H1 (cell line): ENCODE data around the gene ANP32A.

ENCODE experiments used
- CTBP2 ChIP-seq: IDR thresholded peaks from 2 replicates; pipeline ENCODE4 v1.7.0; 2011; ENCODE audit warnings: borderline replicate concordance, mild to moderate bottlenecking, moderate library complexity, mixed read lengths, low read length; ENCODE audit not compliant: insufficient read depth, insufficient read length
- EP300 ChIP-seq, 2 experiments: IDR thresholded peaks; 1 replicate in 1 of 2; 2 replicates in 1 of 2; pipeline ENCODE4 v1.6.1; 2011 to 2012; ENCODE audit warnings: low read depth in 2 of 2, low read length in 2 of 2, mild to moderate bottlenecking in 2 of 2, borderline replicate concordance in 1 of 2, inconsistent platforms in 1 of 2, moderate library complexity in 1 of 2
- EZH2 ChIP-seq: fragments of 200-600 bp; sonication (generic); IDR thresholded peaks from 2 replicates; pipeline ENCODE4 v1.7.1; 2012; ENCODE audit warnings: low read depth, mild to moderate bottlenecking, moderate library complexity, low read length, inconsistent platforms; ENCODE audit not compliant: severe bottlenecking
- POLR2A ChIP-seq, 2 experiments: IDR thresholded peaks; 1 replicate in 1 of 2; 2 replicates in 1 of 2; pipeline ENCODE4 v1.6.1; 2011; ENCODE audit warnings: low read depth in 2 of 2, low read length in 2 of 2, mild to moderate bottlenecking in 2 of 2; ENCODE audit errors: control extremely low read depth in 1 of 2
- POLR2AphosphoS5 ChIP-seq: IDR thresholded peaks from 2 replicates; pipeline ENCODE4 v1.6.1; 2011; ENCODE audit warnings: low read depth, low read length
- POU5F1 ChIP-seq: IDR thresholded peaks from 2 replicates; pipeline ENCODE4 v1.6.1; 2011; ENCODE audit warnings: low read depth, mild to moderate bottlenecking, low read length, moderate library complexity
- RAD21 ChIP-seq, 2 experiments: IDR thresholded peaks in 1 of 2; conservative IDR thresholded peaks in 1 of 2; 2 replicates each; pipeline ENCODE4 v1.6.1; 2011; ENCODE audit warnings: low read depth in 2 of 2, low read length in 2 of 2, improper control_type of control experiment in 1 of 2, inconsistent platforms in 1 of 2, mild to moderate bottlenecking in 1 of 2, moderate library complexity in 1 of 2
- SIN3A ChIP-seq, 2 experiments: IDR thresholded peaks in 1 of 2; conservative IDR thresholded peaks in 1 of 2; 2 replicates each; pipeline ENCODE4 v1.6.1; 2011 to 2012; ENCODE audit warnings: low read length in 2 of 2, improper control_type of control experiment in 1 of 2, low read depth in 1 of 2, mild to moderate bottlenecking in 1 of 2
- SIX5 ChIP-seq: IDR thresholded peaks from 2 replicates; pipeline ENCODE4 v1.6.1; 2011; ENCODE audit warnings: mild to moderate bottlenecking, low read depth, low read length
- SRF ChIP-seq: IDR thresholded peaks from 2 replicates; pipeline ENCODE4 v1.6.1; 2011; ENCODE audit warnings: mild to moderate bottlenecking, low read depth, low read length, moderate library complexity
- SUZ12 ChIP-seq: fragments of 200-600 bp; sonication (generic); IDR thresholded peaks from 2 replicates; pipeline ENCODE4 v1.6.1; 2012; ENCODE audit warnings: mild to moderate bottlenecking, inconsistent platforms, low read length, moderate library complexity, mixed read lengths
- TF ChIP-seq, protein P1 (sequence below), 3 experiments: IDR thresholded peaks; 1 replicate in 2 of 3; 2 replicates in 1 of 3; pipeline versions ENCODE4 v1.5.1 to v1.6.1; 2011; ENCODE audit warnings: low read length in 3 of 3, mild to moderate bottlenecking in 3 of 3, inconsistent platforms in 2 of 3, low read depth in 1 of 3, moderate library complexity in 1 of 3; ENCODE audit not compliant: insufficient read depth in 1 of 3; ENCODE audit errors: control extremely low read depth in 1 of 3

DNA sequence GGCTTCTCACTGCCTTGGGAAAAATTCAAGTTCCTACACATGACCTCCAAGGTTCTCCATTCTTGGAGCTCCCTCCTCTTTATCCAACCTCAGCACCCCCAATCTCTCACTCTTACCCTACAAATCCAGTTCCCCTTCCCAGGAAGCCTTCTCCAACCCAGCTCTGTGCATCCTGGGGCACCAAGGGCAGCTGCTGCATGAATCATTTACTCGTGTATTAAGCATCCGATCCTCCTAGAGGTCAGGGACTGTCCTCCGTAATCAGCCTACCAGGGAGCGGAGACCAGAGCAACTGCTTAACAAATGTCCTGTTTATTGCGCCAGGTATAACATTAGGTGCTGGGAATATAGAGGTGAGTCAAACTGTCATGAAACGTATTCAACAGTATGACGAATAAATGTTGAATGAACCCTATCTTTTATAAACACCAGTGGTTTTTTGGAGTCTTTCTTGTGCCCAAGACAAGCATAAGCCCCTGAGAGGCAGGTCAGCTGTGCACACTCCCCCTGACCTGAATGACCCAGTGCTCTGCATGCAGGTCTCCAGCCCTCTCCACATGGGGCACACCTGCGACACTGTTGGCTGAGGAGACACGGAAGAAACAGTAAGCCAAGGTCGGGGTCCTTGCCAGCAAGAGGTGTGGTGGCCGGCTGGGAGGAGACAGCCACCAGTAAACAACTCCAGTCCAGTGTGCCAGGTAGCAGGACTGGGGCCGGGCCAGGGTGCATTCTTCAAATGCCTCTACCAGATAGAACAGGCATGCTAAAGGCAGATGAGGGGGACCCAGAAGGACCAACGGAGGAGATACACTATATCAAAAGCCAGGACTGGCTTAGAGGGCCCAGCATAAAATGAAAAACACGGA, 27.6 kb downstream of the ANP32A start:
- TF ChIP-seq, protein P1, sequence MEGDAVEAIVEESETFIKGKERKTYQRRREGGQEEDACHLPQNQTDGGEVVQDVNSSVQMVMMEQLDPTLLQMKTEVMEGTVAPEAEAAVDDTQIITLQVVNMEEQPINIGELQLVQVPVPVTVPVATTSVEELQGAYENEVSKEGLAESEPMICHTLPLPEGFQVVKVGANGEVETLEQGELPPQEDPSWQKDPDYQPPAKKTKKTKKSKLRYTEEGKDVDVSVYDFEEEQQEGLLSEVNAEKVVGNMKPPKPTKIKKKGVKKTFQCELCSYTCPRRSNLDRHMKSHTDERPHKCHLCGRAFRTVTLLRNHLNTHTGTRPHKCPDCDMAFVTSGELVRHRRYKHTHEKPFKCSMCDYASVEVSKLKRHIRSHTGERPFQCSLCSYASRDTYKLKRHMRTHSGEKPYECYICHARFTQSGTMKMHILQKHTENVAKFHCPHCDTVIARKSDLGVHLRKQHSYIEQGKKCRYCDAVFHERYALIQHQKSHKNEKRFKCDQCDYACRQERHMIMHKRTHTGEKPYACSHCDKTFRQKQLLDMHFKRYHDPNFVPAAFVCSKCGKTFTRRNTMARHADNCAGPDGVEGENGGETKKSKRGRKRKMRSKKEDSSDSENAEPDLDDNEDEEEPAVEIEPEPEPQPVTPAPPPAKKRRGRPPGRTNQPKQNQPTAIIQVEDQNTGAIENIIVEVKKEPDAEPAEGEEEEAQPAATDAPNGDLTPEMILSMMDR (IDR thresholded peaks at IDR 0.05; ENCODE audit: control extremely low read depth in 1 of 3, insufficient read depth in 1 of 3, low read depth in 1 of 3, low read length in 3 of 3) = no peak
- TF ChIP-seq CTBP2 = no peak
- TF ChIP-seq EZH2 = no peak
- no peak for TF ChIP-seq POLR2AphosphoS5
- TF ChIP-seq SIN3A (conservative IDR thresholded peaks at IDR 0.05 in 1 of 2, IDR thresholded peaks at IDR 0.05 in 1 of 2; ENCODE audit: low read depth in 1 of 2, low read length in 2 of 2) = no peak
- TF ChIP-seq SUZ12 = no peak
- TF ChIP-seq SRF = no peak
- TF ChIP-seq POLR2A (IDR thresholded peaks at IDR 0.05; ENCODE audit: control extremely low read depth in 1 of 2, low read depth in 2 of 2, low read length in 2 of 2) = no peak
- TF ChIP-seq EP300 (IDR thresholded peaks at IDR 0.05; ENCODE audit: borderline replicate concordance in 1 of 2, low read depth in 2 of 2, low read length in 2 of 2) = no peak
- no peak for TF ChIP-seq RAD21 (IDR thresholded peaks at IDR 0.05 in 1 of 2, conservative IDR thresholded peaks at IDR 0.05 in 1 of 2; ENCODE audit: low read depth in 2 of 2, low read length in 2 of 2)
- no peak for TF ChIP-seq SIX5
- TF ChIP-seq POU5F1 = no peak
